BE2C (cell line): ENCODE results near the gene ZSCAN16.

ENCODE experiments used
- DNase-seq: peaks from one replicate; pipeline ENCODE4 v3.0.0-alpha.2; 2020
- H3K27me3 ChIP-seq: fragments of 250-450 bp; sonication (Bioruptor Pico); 2 replicates; pipeline ENCODE4 v1.5.1; 2020; ENCODE audit warnings: mild to moderate bottlenecking
- H3K36me3 ChIP-seq: fragments of 250-450 bp; sonication (Bioruptor Pico); 2 replicates; pipeline ENCODE4 v1.5.1; 2020; ENCODE audit warnings: mild to moderate bottlenecking
- H3K4me1 ChIP-seq: fragments of 250-450 bp; sonication (Bioruptor Pico); 2 replicates; pipeline ENCODE4 v1.5.1; 2020
- H3K4me3 ChIP-seq: 2 replicates; pipeline ENCODE4 v1.5.1; 2011; ENCODE audit warnings: low read depth, low read length
- H3K9me3 ChIP-seq: fragments of 250-450 bp; sonication (Bioruptor Pico); 2 replicates; pipeline ENCODE4 v1.5.1; 2020
- TF ChIP-seq, protein P1 (sequence below): IDR thresholded peaks from 2 replicates; pipeline ENCODE4 v1.5.1; 2012; ENCODE audit warnings: mild to moderate bottlenecking, low read depth, low read length

Gene ZSCAN16

DNA sequence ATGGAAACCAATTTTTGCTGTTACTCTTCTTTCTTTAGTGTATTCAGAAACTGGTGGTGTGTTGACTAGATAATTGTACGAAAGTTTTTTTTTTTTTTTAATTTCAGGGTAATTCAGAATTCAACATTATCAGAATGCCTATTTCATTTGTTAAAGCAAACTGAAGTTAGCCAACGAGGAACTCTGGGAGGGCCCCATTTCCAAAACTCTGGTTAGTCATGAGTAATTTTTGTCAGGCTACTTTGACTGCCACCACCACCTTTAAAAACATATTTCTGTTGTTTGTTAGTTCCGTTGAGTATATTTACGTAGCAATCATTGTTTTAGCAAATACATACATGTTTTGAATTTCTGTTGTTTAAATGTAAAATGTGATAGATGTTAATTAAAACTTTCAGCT is 18.0 kb downstream of the ZSCAN16 start:
- H3K4me3 ChIP-seq, result peak overlapping the region; percentile 94
- no peaks in the 10 kb centered on the region for H3K4me1 ChIP-seq
- H3K27me3 ChIP-seq, result no peaks in the 10 kb centered on the region
- no peaks in the 10 kb centered on the region for H3K9me3 ChIP-seq
- TF ChIP-seq, protein P1, sequence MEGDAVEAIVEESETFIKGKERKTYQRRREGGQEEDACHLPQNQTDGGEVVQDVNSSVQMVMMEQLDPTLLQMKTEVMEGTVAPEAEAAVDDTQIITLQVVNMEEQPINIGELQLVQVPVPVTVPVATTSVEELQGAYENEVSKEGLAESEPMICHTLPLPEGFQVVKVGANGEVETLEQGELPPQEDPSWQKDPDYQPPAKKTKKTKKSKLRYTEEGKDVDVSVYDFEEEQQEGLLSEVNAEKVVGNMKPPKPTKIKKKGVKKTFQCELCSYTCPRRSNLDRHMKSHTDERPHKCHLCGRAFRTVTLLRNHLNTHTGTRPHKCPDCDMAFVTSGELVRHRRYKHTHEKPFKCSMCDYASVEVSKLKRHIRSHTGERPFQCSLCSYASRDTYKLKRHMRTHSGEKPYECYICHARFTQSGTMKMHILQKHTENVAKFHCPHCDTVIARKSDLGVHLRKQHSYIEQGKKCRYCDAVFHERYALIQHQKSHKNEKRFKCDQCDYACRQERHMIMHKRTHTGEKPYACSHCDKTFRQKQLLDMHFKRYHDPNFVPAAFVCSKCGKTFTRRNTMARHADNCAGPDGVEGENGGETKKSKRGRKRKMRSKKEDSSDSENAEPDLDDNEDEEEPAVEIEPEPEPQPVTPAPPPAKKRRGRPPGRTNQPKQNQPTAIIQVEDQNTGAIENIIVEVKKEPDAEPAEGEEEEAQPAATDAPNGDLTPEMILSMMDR, result no peak
- DNase-seq, result no peak
- peaks cover 9% of the 10 kb centered on the region; the same call in 1 of the 2 replicates for H3K36me3 ChIP-seq

DNA sequence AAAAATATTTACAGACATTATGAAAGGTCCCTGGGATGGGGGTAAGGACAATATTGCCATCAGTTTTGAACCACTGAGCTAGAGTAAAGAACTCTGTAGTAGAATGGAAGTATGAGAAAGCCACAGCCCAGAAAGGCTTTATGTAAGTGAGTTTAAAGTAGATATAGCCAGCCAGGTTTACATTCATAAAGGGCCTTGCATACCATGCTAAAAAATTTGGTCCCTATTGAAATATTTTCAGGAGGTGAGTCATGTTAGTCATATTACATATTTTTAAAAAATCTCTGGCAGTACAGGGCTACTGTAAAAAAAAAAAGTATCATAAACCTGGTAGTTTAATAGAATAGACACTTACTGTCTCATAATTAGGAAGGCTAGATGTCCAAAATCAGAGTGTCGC is 20.8 kb downstream of the ZSCAN16 start:
- Histone ChIP-seq H3K4me1 (no peaks in the 10 kb centered on the region), H3K4me3 (no peak overlapping the region), H3K9me3 (no peaks in the 10 kb centered on the region), H3K36me3 (peaks cover 28% of the 10 kb centered on the region), H3K27me3 (no peaks in the 10 kb centered on the region)
- no peak for DNase-seq
- TF ChIP-seq, protein P1, result no peak

DNA sequence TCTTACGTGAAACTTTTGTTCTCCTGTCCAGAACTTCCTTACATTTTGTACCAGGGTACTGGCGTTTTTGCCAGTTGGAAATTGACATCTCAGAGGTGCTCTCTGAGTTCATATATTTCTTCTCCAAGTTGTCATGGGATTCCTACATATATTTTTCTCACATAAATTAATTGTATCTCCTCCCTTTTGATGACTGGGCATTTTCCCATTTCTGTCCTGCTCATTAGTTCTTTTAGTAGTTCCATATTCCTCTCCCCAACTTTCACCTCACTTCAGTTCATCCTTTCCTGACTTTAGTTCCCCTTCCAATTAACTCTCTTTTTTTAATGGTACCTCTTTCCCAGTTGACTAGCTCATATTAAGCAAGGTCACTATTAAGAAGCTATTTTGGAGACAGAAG is 28.1 kb downstream of the ZSCAN16 start:
- Histone ChIP-seq H3K9me3 (no peaks in the 10 kb centered on the region), H3K4me3 (no peak overlapping the region), H3K27me3 (no peaks in the 10 kb centered on the region), H3K4me1 (no peaks in the 10 kb centered on the region), H3K36me3 (peaks cover 63% of the 10 kb centered on the region)
- TF ChIP-seq, protein P1, result no peak
- DNase-seq, result no peak

DNA sequence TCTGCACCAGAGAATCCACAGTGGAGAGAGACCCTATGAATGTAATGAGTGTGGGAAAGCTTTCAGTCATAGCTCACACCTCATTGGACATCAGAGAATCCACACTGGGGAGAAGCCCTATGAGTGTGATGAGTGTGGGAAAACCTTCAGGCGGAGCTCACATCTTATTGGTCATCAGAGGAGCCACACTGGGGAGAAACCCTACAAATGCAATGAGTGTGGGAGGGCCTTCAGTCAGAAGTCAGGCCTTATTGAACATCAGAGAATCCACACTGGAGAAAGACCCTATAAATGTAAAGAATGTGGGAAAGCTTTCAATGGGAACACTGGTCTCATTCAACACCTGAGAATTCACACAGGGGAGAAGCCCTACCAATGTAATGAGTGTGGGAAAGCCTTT is 29.1 kb downstream of the ZSCAN16 start:
- Histone ChIP-seq H3K9me3 (no peaks in the 10 kb centered on the region), H3K4me3 (no peak overlapping the region), H3K4me1 (no peaks in the 10 kb centered on the region), H3K27me3 (no peaks in the 10 kb centered on the region), H3K36me3 (peaks cover 58% of the 10 kb centered on the region)
- DNase-seq, result no peak
- TF ChIP-seq, protein P1, result no peak

DNA sequence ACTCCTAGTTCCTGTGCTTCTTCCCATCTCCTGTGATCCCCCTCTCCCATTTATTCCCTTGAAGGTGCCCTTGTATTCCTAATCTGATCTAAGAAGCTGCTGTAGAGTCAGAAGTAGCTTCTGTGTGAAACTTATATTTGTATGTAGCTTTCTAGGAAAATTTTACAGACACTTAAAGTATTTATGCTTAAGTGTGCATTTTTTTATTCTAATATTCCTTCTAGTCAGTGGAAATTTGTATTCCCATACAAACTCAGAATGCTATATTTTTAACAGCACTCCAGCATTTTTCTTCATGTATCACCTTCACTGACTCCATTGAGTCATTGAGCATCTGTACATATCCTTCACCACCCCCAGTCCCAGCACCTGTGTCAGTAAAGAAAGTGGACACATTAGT is 29.9 kb downstream of the ZSCAN16 start:
- TF ChIP-seq, protein P1, result no peak
- Histone ChIP-seq H3K9me3 (no peaks in the 10 kb centered on the region), H3K36me3 (peaks cover 50% of the 10 kb centered on the region), H3K4me1 (no peaks in the 10 kb centered on the region), H3K27me3 (no peaks in the 10 kb centered on the region), H3K4me3 (no peak overlapping the region)
- no peak for DNase-seq

DNA sequence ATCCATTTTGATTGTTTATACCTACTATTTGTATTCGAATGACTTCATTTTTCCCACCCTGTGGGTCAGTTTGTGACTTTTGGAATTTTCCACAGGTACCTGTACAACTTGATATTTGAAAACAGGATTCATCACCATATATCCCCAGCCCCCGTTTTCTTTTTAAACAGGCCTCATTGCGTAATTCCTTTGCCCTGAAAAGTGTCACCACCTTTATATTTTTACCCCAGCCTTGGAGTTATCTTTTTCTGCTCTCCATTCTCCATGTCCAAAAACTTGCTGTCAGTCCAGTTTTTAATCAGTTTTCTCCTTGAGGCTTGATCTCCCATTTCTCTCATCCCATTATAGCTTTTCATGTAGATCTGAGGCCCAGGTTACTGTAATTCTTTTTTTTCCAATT is 33.9 kb downstream of the ZSCAN16 start:
- Histone ChIP-seq H3K4me1 (no peaks in the 10 kb centered on the region), H3K27me3 (no peaks in the 10 kb centered on the region), H3K36me3 (peaks cover 18% of the 10 kb centered on the region), H3K4me3 (no peak overlapping the region), H3K9me3 (no peaks in the 10 kb centered on the region)
- TF ChIP-seq, protein P1, result no peak
- DNase-seq, result no peak
